HEK293 (cell line): ENCODE measurements around the gene HSPBAP1.

Experiments
- CTCF ChIA-PET: fragments of 350-600 bp; formaldehyde crosslinking; extraction: SDS; loops from one replicate; lab custom pipeline; 2021; ENCODE audit warnings: antibody characterized with exemption; lab: Yijun Ruan, JAX
- POLR2A ChIA-PET: fragments of 300-600 bp; formaldehyde crosslinking; extraction: SDS; loops from one replicate; lab custom pipeline; 2020; ENCODE audit warnings: antibody characterized with exemption, inconsistent platforms; lab: Yijun Ruan, JAX
- H3K27ac ChIP-seq: fragments of 200-500 bp; sonication (Bioruptor generic); 2 replicates; pipeline ENCODE4 v1.5.1; 2014; ENCODE audit warnings: low read depth, low read length, control low read depth, inconsistent platforms; ENCODE audit errors: extremely low read depth
- H3K36me3 ChIP-seq, 2 experiments: fragments of 200-500 bp in 1 of 2; sonication (Bioruptor generic) in 1 of 2; 1 replicate in 1 of 2; 2 replicates in 1 of 2; pipeline ENCODE4 v1.5.1; 2014 to 2017; ENCODE audit warnings: inconsistent platforms in 2 of 2, low read length in 2 of 2; ENCODE audit not compliant: control insufficient read depth in 2 of 2, insufficient read depth in 1 of 2
- H3K4me1 ChIP-seq: fragments of 200-500 bp; sonication (Bioruptor generic); 2 replicates; pipeline ENCODE4 v1.5.1; 2014; ENCODE audit warnings: mild to moderate bottlenecking, low read length, inconsistent platforms; ENCODE audit not compliant: control insufficient read depth, insufficient read depth
- H3K4me3 ChIP-seq: 2 replicates; pipeline ENCODE4 v1.5.1; 2011; ENCODE audit warnings: low read depth, mild to moderate bottlenecking, control low read depth, low read length, moderate library complexity
- H3K9me3 ChIP-seq: fragments of 200-500 bp; sonication (Bioruptor generic); 2 replicates; pipeline ENCODE4 v1.5.1; 2014; ENCODE audit warnings: low read depth, low read length, inconsistent platforms; ENCODE audit not compliant: control insufficient read depth, insufficient read depth
- REPIN1 ChIP-seq: fragments of 450-650 bp; formaldehyde crosslinking; IDR thresholded peaks from 2 replicates; pipeline ENCODE4 v1.5.1; 2017; ENCODE audit warnings: missing biosample characterization, missing genetic modification characterization, low read depth
- SP3 ChIP-seq: fragments of 450-650 bp; formaldehyde crosslinking; IDR thresholded peaks from 2 replicates; pipeline ENCODE4 v1.5.1; 2016; ENCODE audit warnings: missing biosample characterization, missing genetic modification characterization
- ZBTB11 ChIP-seq: fragments of 450-650 bp; formaldehyde crosslinking; conservative IDR thresholded peaks from 2 replicates; pipeline ENCODE4 v1.5.1; 2016; ENCODE audit warnings: low read depth, missing biosample characterization, missing genetic modification characterization
- ZEB2 ChIP-seq: fragments of 450-650 bp; formaldehyde crosslinking; IDR thresholded peaks from 2 replicates; pipeline ENCODE4 v1.5.1; 2016; ENCODE audit warnings: missing biosample characterization, missing genetic modification characterization
- ZNF112 ChIP-seq: fragments of 450-650 bp; formaldehyde crosslinking; IDR thresholded peaks from 2 replicates; pipeline ENCODE4 v1.5.0; 2017; ENCODE audit warnings: missing biosample characterization, missing genetic modification characterization
- ZNF169 ChIP-seq: fragments of 450-650 bp; formaldehyde crosslinking; IDR thresholded peaks from 2 replicates; pipeline ENCODE4 v1.5.1; 2016; ENCODE audit warnings: missing biosample characterization, missing genetic modification characterization
- ZNF175 ChIP-seq: fragments of 450-650 bp; formaldehyde crosslinking; IDR thresholded peaks from 2 replicates; pipeline ENCODE4 v1.5.1; 2016; ENCODE audit warnings: missing biosample characterization, missing genetic modification characterization
- ZNF214 ChIP-seq: fragments of 450-650 bp; formaldehyde crosslinking; IDR thresholded peaks from 2 replicates; pipeline ENCODE4 v1.5.1; 2017; ENCODE audit warnings: missing biosample characterization, mild to moderate bottlenecking, missing genetic modification characterization, borderline replicate concordance
- ZNF23 ChIP-seq: fragments of 450-650 bp; formaldehyde crosslinking; IDR thresholded peaks from 2 replicates; pipeline ENCODE4 v1.5.1; 2016; ENCODE audit warnings: missing biosample characterization, missing genetic modification characterization, borderline replicate concordance
- ZNF521 ChIP-seq: fragments of 450-650 bp; formaldehyde crosslinking; IDR thresholded peaks from 2 replicates; pipeline ENCODE4 v1.5.1; 2017; ENCODE audit warnings: missing biosample characterization, mild to moderate bottlenecking, missing genetic modification characterization
- ZNF610 ChIP-seq: fragments of 450-650 bp; formaldehyde crosslinking; IDR thresholded peaks from 2 replicates; pipeline ENCODE4 v1.5.1; 2016; ENCODE audit warnings: missing biosample characterization, missing genetic modification characterization, borderline replicate concordance
- ZNF629 ChIP-seq: fragments of 450-650 bp; formaldehyde crosslinking; IDR thresholded peaks from 2 replicates; pipeline ENCODE4 v1.5.1; 2017; ENCODE audit warnings: missing biosample characterization, missing genetic modification characterization
- ZNF76 ChIP-seq: fragments of 450-650 bp; formaldehyde crosslinking; IDR thresholded peaks from 2 replicates; pipeline ENCODE4; 2016; ENCODE audit warnings: low read depth, missing biosample characterization, missing genetic modification characterization, borderline replicate concordance
- ZNF837 ChIP-seq: fragments of 450-650 bp; formaldehyde crosslinking; IDR thresholded peaks from 2 replicates; pipeline ENCODE4 v1.5.1; 2016; ENCODE audit warnings: missing biosample characterization, missing genetic modification characterization
- ZSCAN23 ChIP-seq: fragments of 450-650 bp; formaldehyde crosslinking; IDR thresholded peaks from 2 replicates; pipeline ENCODE4 v1.5.1; 2016; ENCODE audit warnings: missing biosample characterization, missing genetic modification characterization
- TF ChIP-seq, protein P1 (sequence below): fragments of 450-650 bp; formaldehyde crosslinking; IDR thresholded peaks from 2 replicates; pipeline ENCODE4; 2016; ENCODE audit warnings: missing biosample characterization, missing genetic modification characterization
- TF ChIP-seq, protein P2 (sequence below): fragments of 450-650 bp; formaldehyde crosslinking; IDR thresholded peaks from 2 replicates; pipeline ENCODE4 v1.5.1; 2016; ENCODE audit warnings: missing biosample characterization, missing genetic modification characterization

HSPBAP1 gene

DNA sequence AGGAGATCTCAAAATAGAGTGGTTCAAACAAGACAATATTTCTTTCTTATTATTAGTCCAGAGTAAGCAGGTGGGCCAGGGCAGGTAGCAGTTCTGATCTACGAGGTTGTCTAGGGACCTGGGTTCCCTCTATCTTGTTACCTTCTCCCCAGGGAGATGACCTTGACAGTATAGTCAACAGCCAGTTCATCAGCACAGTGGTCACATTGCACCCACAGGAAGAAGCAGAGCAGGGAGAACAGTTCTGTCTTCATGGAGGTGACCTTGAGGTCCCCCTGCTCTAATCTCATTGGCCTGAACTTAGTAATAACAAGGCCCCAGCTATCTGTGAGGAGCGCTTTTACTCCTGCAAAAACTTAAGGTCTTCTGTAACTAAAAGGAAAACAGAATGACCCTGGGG lies 23.0 kb upstream of the HSPBAP1 start:
- no peak overlapping the region for H3K27ac ChIP-seq
- H3K9me3 ChIP-seq: no peaks in the 10 kb centered on the region
- TF ChIP-seq SP3 (tag by site-specific recombination) (no peak), ZNF629 (no peak), REPIN1 (tag by site-specific recombination) (no peak), ZNF76 (tag by site-specific recombination) (no peak)
- TF ChIP-seq, protein P1, sequence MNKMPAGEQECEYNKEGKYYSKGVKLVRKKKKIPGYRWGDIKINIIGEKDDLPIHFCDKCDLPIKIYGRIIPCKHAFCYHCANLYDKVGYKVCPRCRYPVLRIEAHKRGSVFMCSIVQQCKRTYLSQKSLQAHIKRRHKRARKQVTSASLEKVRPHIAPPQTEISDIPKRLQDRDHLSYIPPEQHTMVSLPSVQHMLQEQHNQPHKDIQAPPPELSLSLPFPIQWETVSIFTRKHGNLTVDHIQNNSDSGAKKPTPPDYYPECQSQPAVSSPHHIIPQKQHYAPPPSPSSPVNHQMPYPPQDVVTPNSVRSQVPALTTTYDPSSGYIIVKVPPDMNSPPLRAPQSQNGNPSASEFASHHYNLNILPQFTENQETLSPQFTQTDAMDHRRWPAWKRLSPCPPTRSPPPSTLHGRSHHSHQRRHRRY (tag by site-specific recombination): no peak
- no peaks in the 10 kb centered on the region for H3K4me1 ChIP-seq
- ChIA-PET POLR2A (no interaction called here), CTCF (no interaction called here)
- H3K36me3 ChIP-seq: peaks cover 0 to 3% of the 10 kb centered on the region in 2 experiments; a peak in 1 of 3 replicates
- no peak overlapping the region for H3K4me3 ChIP-seq

DNA sequence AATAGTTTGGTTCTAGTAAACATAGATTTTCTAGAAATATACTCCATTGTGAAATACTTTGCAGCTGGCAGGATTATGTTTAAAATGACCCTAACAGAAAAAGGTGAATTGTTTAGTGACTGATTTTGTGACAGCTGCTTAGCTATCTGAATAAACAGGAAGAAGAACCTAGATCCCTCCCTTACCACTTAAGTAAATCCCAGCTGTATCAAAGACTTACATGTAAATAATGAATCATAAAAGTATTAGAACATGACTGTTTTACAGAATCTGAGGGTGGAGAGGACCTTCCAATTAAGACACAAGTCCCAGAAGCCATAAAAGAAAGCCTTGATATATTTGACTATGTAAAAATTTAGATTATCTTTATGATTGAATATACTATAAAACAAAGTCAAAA lies 17.1 kb upstream of the HSPBAP1 start:
- Histone ChIP-seq H3K4me1 (no peaks in the 10 kb centered on the region), H3K36me3 (peaks cover 0 to 7% of the 10 kb centered on the region in 2 experiments; a peak in 2 of 3 replicates), H3K4me3 (no peak overlapping the region), H3K9me3 (no peaks in the 10 kb centered on the region), H3K27ac (no peak overlapping the region)
- POLR2A ChIA-PET: no interaction called here
- CTCF ChIA-PET: no interaction called here
- TF ChIP-seq ZEB2 (tag by site-specific recombination) (no peak), ZNF169 (tag by site-specific recombination) (no peak), ZNF214 (no peak), ZNF23 (tag by site-specific recombination) (no peak), ZNF521 (no peak), ZNF112 (no peak), REPIN1 (tag by site-specific recombination) (no peak), ZNF610 (tag by site-specific recombination) (no peak), ZBTB11 (tag by site-specific recombination) (no peak)

GRCh38 chr3:122803977-122804376 lies 10.3 kb upstream of the HSPBAP1 start:
- ChIA-PET POLR2A (no interaction called here), CTCF (no interaction called here)
- H3K4me3 ChIP-seq: no peak overlapping the region

More at GRCh38 chr3:122803977-122804376, 10.3 kb upstream of the HSPBAP1 start:
- TF ChIP-seq, protein P2, sequence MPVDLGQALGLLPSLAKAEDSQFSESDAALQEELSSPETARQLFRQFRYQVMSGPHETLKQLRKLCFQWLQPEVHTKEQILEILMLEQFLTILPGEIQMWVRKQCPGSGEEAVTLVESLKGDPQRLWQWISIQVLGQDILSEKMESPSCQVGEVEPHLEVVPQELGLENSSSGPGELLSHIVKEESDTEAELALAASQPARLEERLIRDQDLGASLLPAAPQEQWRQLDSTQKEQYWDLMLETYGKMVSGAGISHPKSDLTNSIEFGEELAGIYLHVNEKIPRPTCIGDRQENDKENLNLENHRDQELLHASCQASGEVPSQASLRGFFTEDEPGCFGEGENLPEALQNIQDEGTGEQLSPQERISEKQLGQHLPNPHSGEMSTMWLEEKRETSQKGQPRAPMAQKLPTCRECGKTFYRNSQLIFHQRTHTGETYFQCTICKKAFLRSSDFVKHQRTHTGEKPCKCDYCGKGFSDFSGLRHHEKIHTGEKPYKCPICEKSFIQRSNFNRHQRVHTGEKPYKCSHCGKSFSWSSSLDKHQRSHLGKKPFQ (tag by site-specific recombination): no peak
- TF ChIP-seq ZNF175 (tag by site-specific recombination): no peak
- TF ChIP-seq ZSCAN23: no peak
- no peak for TF ChIP-seq ZNF837 (tag by site-specific recombination)
- TF ChIP-seq ZNF521: no peak
- TF ChIP-seq, all 188 proteins: peak for 0
- Histone ChIP-seq H3K36me3 (peaks cover 0 to 7% of the 10 kb centered on the region in 2 experiments; a peak in 2 of 3 replicates), H3K27ac (no peak overlapping the region), H3K9me3 (no peaks in the 10 kb centered on the region), H3K4me1 (no peaks in the 10 kb centered on the region)
